22Rv1 (cell line): ENCODE data around the gene RAB12.

Source experiments
- H3K27ac ChIP-seq: fragments of 450-650 bp; 2 replicates; pipeline ENCODE4 v1.5.1; 2017
- ZFX ChIP-seq: fragments of 450-650 bp; IDR thresholded peaks from 2 replicates; pipeline ENCODE4 v1.6.1; 2017; ENCODE audit warnings: antibody characterized with exemption, borderline replicate concordance
- TF ChIP-seq, protein P1 (sequence below): fragments of 450-650 bp; IDR thresholded peaks from 2 replicates; pipeline ENCODE4 v1.5.1; 2017; ENCODE audit warnings: mild to moderate bottlenecking

RAB12 gene

DNA sequence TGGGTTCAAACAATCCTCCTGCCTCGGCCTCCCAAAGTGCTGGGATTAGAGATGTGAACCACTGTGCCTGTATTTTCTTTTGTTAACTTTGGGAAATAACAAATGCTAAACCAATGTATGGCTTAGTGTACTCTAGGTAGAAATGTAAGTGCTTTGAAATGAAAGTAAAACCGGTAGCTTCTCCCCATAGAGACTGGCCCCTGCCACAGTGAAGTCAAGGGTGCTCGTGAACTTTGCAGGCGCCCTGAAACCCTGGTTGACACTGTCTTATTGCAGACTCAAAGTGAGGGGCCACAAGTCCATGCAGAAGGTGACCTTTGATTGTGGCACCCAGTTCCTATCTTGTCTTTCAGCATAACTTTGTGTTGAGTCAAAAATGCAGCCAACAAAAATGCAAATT lies 72.0 kb downstream of the RAB12 start:
- no peak overlapping the region for H3K27ac ChIP-seq
- TF ChIP-seq, protein P1, sequence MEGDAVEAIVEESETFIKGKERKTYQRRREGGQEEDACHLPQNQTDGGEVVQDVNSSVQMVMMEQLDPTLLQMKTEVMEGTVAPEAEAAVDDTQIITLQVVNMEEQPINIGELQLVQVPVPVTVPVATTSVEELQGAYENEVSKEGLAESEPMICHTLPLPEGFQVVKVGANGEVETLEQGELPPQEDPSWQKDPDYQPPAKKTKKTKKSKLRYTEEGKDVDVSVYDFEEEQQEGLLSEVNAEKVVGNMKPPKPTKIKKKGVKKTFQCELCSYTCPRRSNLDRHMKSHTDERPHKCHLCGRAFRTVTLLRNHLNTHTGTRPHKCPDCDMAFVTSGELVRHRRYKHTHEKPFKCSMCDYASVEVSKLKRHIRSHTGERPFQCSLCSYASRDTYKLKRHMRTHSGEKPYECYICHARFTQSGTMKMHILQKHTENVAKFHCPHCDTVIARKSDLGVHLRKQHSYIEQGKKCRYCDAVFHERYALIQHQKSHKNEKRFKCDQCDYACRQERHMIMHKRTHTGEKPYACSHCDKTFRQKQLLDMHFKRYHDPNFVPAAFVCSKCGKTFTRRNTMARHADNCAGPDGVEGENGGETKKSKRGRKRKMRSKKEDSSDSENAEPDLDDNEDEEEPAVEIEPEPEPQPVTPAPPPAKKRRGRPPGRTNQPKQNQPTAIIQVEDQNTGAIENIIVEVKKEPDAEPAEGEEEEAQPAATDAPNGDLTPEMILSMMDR = no peak
- TF ChIP-seq ZFX = no peak

DNA sequence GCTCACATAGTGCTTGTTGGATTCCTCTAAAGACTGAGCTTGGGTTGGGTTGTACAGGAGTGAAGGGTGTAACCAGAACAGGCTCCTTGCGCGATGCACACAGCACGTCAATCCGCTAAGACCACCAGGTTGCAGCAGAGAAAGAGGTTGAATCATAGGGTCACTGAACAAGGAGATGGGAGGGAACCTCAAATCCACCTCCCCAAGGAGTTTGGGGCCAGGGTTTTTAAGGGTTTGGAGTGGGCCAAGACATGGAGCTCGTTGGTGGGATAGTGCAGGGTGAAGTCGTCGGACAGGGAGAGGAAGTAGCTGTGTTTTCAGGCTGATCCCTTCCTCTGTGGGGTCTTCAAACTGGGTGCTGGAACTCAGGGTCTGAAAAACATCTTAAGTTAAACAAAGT lies 75.3 kb downstream of the RAB12 start:
- no peak for TF ChIP-seq ZFX
- TF ChIP-seq, protein P1 = no peak
- no peak overlapping the region for H3K27ac ChIP-seq

DNA sequence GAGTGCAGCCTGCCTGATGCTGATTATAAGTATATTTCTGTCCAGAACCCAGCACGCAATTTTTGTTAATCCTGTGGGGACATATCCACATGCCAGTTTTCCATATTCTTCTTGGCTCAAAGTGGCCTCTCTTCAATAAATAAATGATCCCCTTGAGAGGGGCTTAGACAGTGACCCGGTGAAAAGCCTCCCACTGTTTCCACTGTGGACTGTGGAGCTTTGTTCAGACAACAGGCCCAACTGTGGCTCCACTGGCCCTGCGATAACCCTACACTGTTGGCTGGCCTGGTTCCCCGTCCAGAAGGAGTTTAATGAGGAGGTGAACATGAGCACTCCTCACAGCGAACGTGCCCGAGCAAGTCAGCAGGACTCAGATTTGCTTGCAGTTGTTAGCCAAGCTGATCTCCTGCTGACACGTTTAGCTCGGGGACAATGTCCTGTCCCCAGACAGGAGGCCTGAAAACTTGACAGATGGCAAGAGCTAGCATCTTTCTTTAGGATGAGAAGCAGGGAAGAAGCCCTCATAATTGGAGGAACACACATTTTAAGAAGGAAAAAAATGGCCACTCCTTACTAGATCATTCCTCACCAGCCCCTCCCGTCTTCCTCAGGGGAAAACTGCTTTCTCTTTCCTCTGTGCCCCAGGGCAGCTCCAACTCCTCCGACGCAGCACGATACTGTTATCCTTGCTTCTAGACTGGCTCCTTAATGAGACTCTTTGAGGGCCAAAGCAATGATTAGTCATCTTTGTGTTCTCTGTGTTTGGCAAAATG lies 76.1 kb downstream of the RAB12 start:
- TF ChIP-seq, protein P1 = no peak
- TF ChIP-seq ZFX = no peak
- H3K27ac ChIP-seq = no peak overlapping the region

DNA sequence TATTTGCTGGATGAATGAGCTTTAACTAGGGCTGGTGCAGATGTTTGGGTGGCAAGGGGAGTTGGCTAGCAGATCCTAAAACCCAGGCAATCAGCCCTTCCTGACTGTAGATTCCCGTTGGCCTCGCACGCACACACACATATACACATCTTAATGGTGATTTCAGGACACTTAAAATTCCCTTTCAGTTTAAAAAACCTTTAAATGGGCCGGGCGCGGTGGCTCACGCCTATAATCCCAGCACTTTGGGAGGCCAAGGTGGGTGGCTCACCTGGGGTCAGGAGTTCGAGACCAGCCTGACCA lies 76.6 kb downstream of the RAB12 start:
- H3K27ac ChIP-seq = no peak overlapping the region
- TF ChIP-seq ZFX = no peak
- TF ChIP-seq, protein P1 = no peak

DNA sequence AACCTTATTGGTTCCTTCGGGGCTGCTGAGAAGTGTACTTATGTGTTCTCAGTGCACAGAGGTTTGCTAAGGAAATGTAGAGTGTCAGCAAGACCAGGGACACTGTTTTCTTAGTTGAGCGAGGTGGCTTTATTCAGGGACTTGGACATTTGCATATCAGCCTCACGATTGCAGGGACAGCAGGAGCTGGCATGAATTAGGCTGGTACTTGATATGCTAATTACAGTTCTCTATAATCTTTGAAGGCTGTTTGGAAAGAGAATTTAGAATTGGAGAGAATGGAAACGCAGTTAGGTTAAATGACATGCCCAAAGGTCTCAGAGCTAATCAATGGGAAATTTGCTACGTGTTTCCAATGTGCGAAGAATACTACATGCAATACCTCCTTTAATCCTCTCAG lies 77.4 kb downstream of the RAB12 start:
- no peak overlapping the region for H3K27ac ChIP-seq
- TF ChIP-seq ZFX = no peak
- TF ChIP-seq, protein P1 = no peak

DNA sequence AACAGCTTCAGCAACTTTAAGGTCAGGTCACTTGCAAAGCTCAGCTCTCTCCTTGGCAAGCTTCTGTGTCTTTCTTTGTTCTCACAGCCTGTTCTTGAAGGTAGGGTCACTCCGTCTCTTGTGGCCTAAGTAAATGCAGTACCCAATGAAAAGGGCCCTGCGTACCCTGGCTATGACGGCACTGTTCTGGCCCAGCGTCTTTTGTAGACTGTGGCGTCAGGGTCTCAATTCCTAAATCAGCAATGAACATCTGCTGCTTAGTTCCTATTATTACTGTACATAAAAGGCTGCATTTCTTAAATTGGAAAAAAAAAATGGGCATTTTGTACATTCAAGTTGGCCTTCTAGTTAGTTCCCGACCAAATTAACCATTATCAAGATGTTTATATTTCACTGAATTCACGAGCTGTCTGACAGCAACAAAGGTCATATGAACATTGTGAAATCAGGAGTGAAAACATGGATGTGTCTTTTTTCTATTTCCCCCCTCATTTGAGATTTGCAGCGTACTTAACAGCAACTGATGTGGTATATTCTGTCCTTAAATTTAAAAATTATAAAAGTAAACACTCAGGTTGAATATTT lies 79.1 kb downstream of the RAB12 start:
- no peak overlapping the region for H3K27ac ChIP-seq
- TF ChIP-seq, protein P1 = no peak
- no peak for TF ChIP-seq ZFX

DNA sequence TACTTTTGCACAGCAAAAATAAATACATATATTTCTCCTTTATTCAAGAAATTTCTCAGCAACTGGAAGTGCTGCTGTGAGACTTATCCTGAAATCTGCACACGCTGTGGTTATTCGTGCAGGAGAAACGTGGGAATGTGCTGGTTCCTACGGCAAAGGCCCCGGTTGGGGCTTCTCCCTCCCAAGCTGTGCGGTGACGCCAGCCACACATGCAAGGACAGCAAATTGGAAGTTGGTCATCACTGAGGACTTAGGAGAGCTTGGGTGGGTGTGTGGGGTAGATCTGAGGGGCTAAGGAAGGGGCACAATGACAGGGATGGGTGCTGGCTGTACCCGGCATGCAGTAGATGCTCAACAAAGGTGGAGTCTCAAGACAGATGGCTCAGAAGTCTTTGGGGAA lies 79.6 kb downstream of the RAB12 start:
- no peak overlapping the region for H3K27ac ChIP-seq
- no peak for TF ChIP-seq ZFX
- TF ChIP-seq, protein P1 = no peak
